HepG2 (cell line): ENCODE data around the gene CEP63. TPM values are rescaled to one million over a fixed set of nuclear protein-coding genes. Genes with fewer than 3 reads are reported as not detected.

Experiments used
- ATAC-seq: fragments of 200-7000 bp; cut with Tn5 transposase; 3 replicates; pipeline ENCODE4 v1.9.1; 2020; ENCODE audit warnings: mild to moderate bottlenecking, moderate library complexity
- BruUV-seq: library from RNA; stranded (reverse); fragments of 400-500 nt; replicated peaks from 2 replicates; lab custom pipeline; 2021; lab: Mats Ljungman, UMichigan
- CTCF ChIA-PET: fragments of 300-600 bp; formaldehyde crosslinking; extraction: SDS; loops from one replicate; lab custom pipeline; 2021; ENCODE audit warnings: low total read pairs, inconsistent platforms, low intra/inter-chr PET ratio; lab: Yijun Ruan, JAX
- POLR2A ChIA-PET: fragments of 350-600 bp; sonication (Branson Sonifier 250); formaldehyde crosslinking; loops from one replicate; lab custom pipeline; 2020; ENCODE audit warnings: antibody characterized with exemption, inconsistent platforms; lab: Yijun Ruan, JAX
- DNase-seq: peaks from one replicate; pipeline ENCODE4 v3.0.0-alpha.2; 2015; ENCODE audit warnings: low spot score
- FAIRE-seq: peaks from 3 replicates; lab custom pipeline; 2011; peaks lifted over from hg19 to GRCh38; lab: Jason Lieb, UNC
- H2AFZ ChIP-seq: one replicate; pipeline ENCODE4 v1.6.1; 2011; ENCODE audit warnings: low read length, inconsistent platforms
- H3K27ac ChIP-seq: fragments of 300-600 bp; 3 replicates; pipeline ENCODE4 v1.8.0; 2011; ENCODE audit warnings: mixed run types, mild to moderate bottlenecking, mixed read lengths, low read length, inconsistent platforms; ENCODE audit not compliant: insufficient read depth; ENCODE audit errors: extremely low read length
- H3K27me3 ChIP-seq, 2 experiments: fragments of 200-600 bp in 1 of 2; 2 replicates in 1 of 2; 3 replicates in 1 of 2; pipeline versions ENCODE4 v1.6.0 to v1.8.0; 2011; ENCODE audit warnings: low read length in 2 of 2, mild to moderate bottlenecking in 2 of 2, moderate library complexity in 2 of 2, inconsistent platforms in 1 of 2; ENCODE audit not compliant: insufficient read depth in 2 of 2, control insufficient read depth in 1 of 2
- H3K36me3 ChIP-seq, 2 experiments: fragments of 200-600 bp in 1 of 2; replicated peaks in 1 of 2; 2 replicates in 1 of 2; 3 replicates in 1 of 2; pipeline versions ENCODE4 v1.5.1 to v1.8.0; 2011; ENCODE audit warnings: low read length in 2 of 2, inconsistent platforms in 1 of 2; ENCODE audit not compliant: insufficient read depth in 2 of 2, control insufficient read depth in 1 of 2
- H3K4me1 ChIP-seq: 2 replicates; pipeline ENCODE4 v1.5.1; 2012; ENCODE audit warnings: low read length, inconsistent platforms; ENCODE audit not compliant: insufficient read depth
- H3K4me2 ChIP-seq: 2 replicates; pipeline ENCODE4 v1.6.0; 2011; ENCODE audit warnings: low read depth, low read length, inconsistent platforms
- H3K4me3 ChIP-seq, 3 experiments: fragments of 200-600 bp in 1 of 3; sonication (generic), shearing (Covaris generic) in 1 of 3; replicated peaks in 1 of 3; 2 replicates each; pipeline ENCODE4 v1.5.1; 2011 to 2016; ENCODE audit warnings: low read length in 3 of 3, inconsistent platforms in 2 of 3, low read depth in 2 of 3, mild to moderate bottlenecking in 2 of 3, control low read depth in 1 of 3, mixed read lengths in 1 of 3; ENCODE audit not compliant: insufficient read depth in 1 of 3
- H3K79me2 ChIP-seq: one replicate; pipeline ENCODE4 v1.6.1; 2011; ENCODE audit warnings: low read length, inconsistent platforms; ENCODE audit not compliant: insufficient read depth
- H3K9ac ChIP-seq: 2 replicates; pipeline ENCODE4 v1.6.0; 2011; ENCODE audit warnings: mild to moderate bottlenecking, low read depth, low read length, inconsistent platforms; ENCODE audit not compliant: insufficient read depth
- H3K9me3 ChIP-seq: 2 replicates; pipeline ENCODE4 v1.5.1; 2012; ENCODE audit warnings: mild to moderate bottlenecking, low read length
- H4K20me1 ChIP-seq: 2 replicates; pipeline ENCODE4 v1.6.0; 2011; ENCODE audit warnings: inconsistent platforms, mild to moderate bottlenecking, low read length, moderate library complexity; ENCODE audit not compliant: insufficient read depth
- ARNT2 ChIP-seq: sonication (generic); formaldehyde crosslinking; IDR thresholded peaks from 2 replicates; pipeline ENCODE4 v1.8.0; 2022; ENCODE audit warnings: mild to moderate bottlenecking, low read depth, missing genetic modification reagents, moderate library complexity
- ASH2L ChIP-seq: fragments of 300-600, 200-600 bp; sonication (generic); IDR thresholded peaks from 2 replicates; pipeline ENCODE4 v1.7.0; 2017; ENCODE audit warnings: low read depth, mild to moderate bottlenecking, moderate library complexity, mixed read lengths, low read length; ENCODE audit not compliant: insufficient read length
- CBFB ChIP-seq: sonication (generic); formaldehyde crosslinking; IDR thresholded peaks from 2 replicates; pipeline ENCODE4 v1.4.0; 2020; ENCODE audit warnings: missing genetic modification reagents
- CCDC6 ChIP-seq: sonication (generic); formaldehyde crosslinking; IDR thresholded peaks from 2 replicates; pipeline ENCODE4 v1.8.1; 2022; ENCODE audit warnings: mild to moderate bottlenecking, missing genetic modification reagents, moderate library complexity
- E2F5 ChIP-seq: sonication (generic); formaldehyde crosslinking; conservative IDR thresholded peaks from 2 replicates; pipeline ENCODE4 v1.4.0; 2020; ENCODE audit warnings: missing genetic modification reagents
- JDP2 ChIP-seq: sonication (generic); formaldehyde crosslinking; IDR thresholded peaks from 2 replicates; pipeline ENCODE4 v1.8.1; 2022; ENCODE audit warnings: missing genetic modification reagents, borderline replicate concordance
- PLSCR1 ChIP-seq: sonication (generic); formaldehyde crosslinking; IDR thresholded peaks from 2 replicates; pipeline ENCODE4 v1.5.0; 2020; ENCODE audit warnings: missing genetic modification reagents, mild to moderate bottlenecking, borderline replicate concordance
- TCF12 ChIP-seq, 2 experiments: fragments of 450-650 bp in 1 of 2; sonication (generic) in 1 of 2; formaldehyde crosslinking in 1 of 2; IDR thresholded peaks; 2 replicates each; pipeline versions ENCODE4 v1.6.1 to v1.8.0; 2017 to 2022; ENCODE audit warnings: antibody characterized with exemption in 1 of 2, mild to moderate bottlenecking in 1 of 2, missing genetic modification reagents in 1 of 2, moderate library complexity in 1 of 2
- ZNF296 ChIP-seq: sonication (generic); formaldehyde crosslinking; conservative IDR thresholded peaks from 2 replicates; pipeline ENCODE4 v1.5.0; 2020; ENCODE audit warnings: mild to moderate bottlenecking, missing genetic modification reagents
- ZNF333 ChIP-seq: sonication (generic); formaldehyde crosslinking; IDR thresholded peaks from 2 replicates; pipeline ENCODE4 v1.4.0; 2020; ENCODE audit warnings: mild to moderate bottlenecking, missing genetic modification reagents, borderline replicate concordance
- WGBS: methylation state at CpG from one replicate; pipeline ENCODE4 v1.1.6; 2017; ENCODE audit warnings: low lambda C conversion rate; 5-methylcytosine and 5-hydroxymethylcytosine counted together
- in situ Hi-C: cut with HindIII; loops from 2 replicates; pipeline ENCODE4 v1.10.0; 2017; ENCODE audit warnings: low pct_unique_long_range_greater_than_20kb; ENCODE audit not compliant: extremely low pct_ligation_motif_present
- intact Hi-C: fragments of 100-400 bp; cut with micrococcal nuclease; formaldehyde crosslinking; loops from one replicate; pipeline ENCODE4 v1.10.0; 2022; ENCODE audit not compliant: unreplicated experiment
- polyA plus RNA-seq, 8 experiments: library from polyadenylated mRNA; depleted of rRNA in 3 of 8; stranded (reverse) in 7 of 8; unstranded in 1 of 8; fragments of >200 nt; fragmentation: Illumina TruSeq in 4 of 8; extraction: Trizol in 4 of 8; gene quantifications; 2 replicates each; pipeline versions ENCODE4 v1.2.1 to v1.2.3, GENCODE V29; 2011 to 2016; ENCODE audit warnings: low read depth in 4 of 8, missing spikeins in 1 of 8, mixed read lengths in 1 of 8; ENCODE audit not compliant: insufficient read depth in 1 of 8
- total RNA-seq, 5 experiments: library from RNA; depleted of rRNA; stranded (reverse); fragments of >200 nt; fragmentation: Illumina TruSeq; extraction: Trizol; gene quantifications; 2 replicates each; pipeline ENCODE4 v1.2.3, GENCODE V29; 2016; ENCODE audit warnings: low read depth in 1 of 5

CEP63 gene
- total and polyA plus RNA-seq, 2 of the 13 experiments (the other 11 are each of a cell fraction or from before 2014, with no cell fraction given): 7.2 to 18.4 TPM

GRCh38 chr3:134472831-134473230 is 13.0 kb upstream of the CEP63 start:
- TF ChIP-seq ASH2L: no peak
- no peak for TF ChIP-seq CCDC6 (CRISPR knock-in tag)
- TF ChIP-seq ZNF296 (CRISPR knock-in tag): no peak
- TF ChIP-seq PLSCR1 (CRISPR knock-in tag): no peak
- no peak for TF ChIP-seq ZNF333 (CRISPR knock-in tag)
- no peak for TF ChIP-seq E2F5 (CRISPR knock-in tag)
- TF ChIP-seq JDP2 (CRISPR knock-in tag): no peak
- no peak for TF ChIP-seq TCF12 (IDR thresholded peaks at IDR 0.05)
- no peak for TF ChIP-seq TCF12 (CRISPR knock-in tag; IDR thresholded peaks at IDR 0.05)
- no peak for TF ChIP-seq ARNT2
- TF ChIP-seq CBFB (CRISPR knock-in tag): no peak
- DNase-seq (no peak), FAIRE-seq (no peak), ATAC-seq (no peak)
- 96% methylated on average over 4 of the region's 6 CpGs for WGBS
- Histone ChIP-seq H2AFZ (no peak overlapping the region), H3K4me1 (peaks cover 17% of the 10 kb centered on the region), H4K20me1 (no peaks in the 10 kb centered on the region), H3K27me3 (no peaks in the 10 kb centered on the region), H3K4me2 (no peak overlapping the region), H3K79me2 (no peaks in the 10 kb centered on the region), H3K4me3 (no peak overlapping the region), H3K9me3 (no peaks in the 10 kb centered on the region), H3K9ac (no peak overlapping the region), H3K36me3 (peaks cover 0 to 17% of the 10 kb centered on the region in 2 experiments; a peak in 2 of 5 replicates), H3K27ac (no peak overlapping the region)
- BruUV-seq: no TSS peak
- in situ Hi-C loops (loop anchor here (5.0 to 10.0 kb wide), 2 partner anchors 166 to 258 kb away; no protein-coding TSS in a partner anchor), intact Hi-C loops (loop anchor here (5.0 kb wide), 2 partner anchors 96 to 261 kb away; no protein-coding TSS in a partner anchor)
- CTCF ChIA-PET: interaction anchor here (2.6 kb wide), 1 partner anchor 164 kb away, joined by 48 read pairs; no protein-coding TSS in a partner anchor
- POLR2A ChIA-PET: interaction anchor here (1.6 to 1.7 kb wide), 2 partner anchors 163 to 164 kb away, joined by 4 to 11 read pairs; no protein-coding TSS in a partner anchor
